K562 (cell line): Measurements from ENCODE around the gene HSPB1. TPM values are rescaled to one million over a fixed set of nuclear protein-coding genes. Genes with fewer than 3 reads are reported as not detected.

Source experiments
- CAMTA2 ChIP-seq: fragments of 250-450 bp; sonication (Bioruptor Pico); conservative IDR thresholded peaks from 2 replicates; pipeline ENCODE4 v1.5.1; 2022
- CCAR2 ChIP-seq: fragments of 200-400 bp; formaldehyde crosslinking; IDR thresholded peaks from 2 replicates; pipeline ENCODE4 v1.6.1; 2017; ENCODE audit warnings: mild to moderate bottlenecking, low read depth, low read length
- CREBBP ChIP-seq: IDR thresholded peaks from one replicate; pipeline ENCODE4 v1.6.1; 2012; ENCODE audit warnings: low read depth, mild to moderate bottlenecking, control low read depth, inconsistent platforms, low read length
- ELF2 ChIP-seq: fragments of 250-450 bp; sonication (Bioruptor Pico); IDR thresholded peaks from 2 replicates; pipeline ENCODE4 v1.5.0; 2021; ENCODE audit warnings: mild to moderate bottlenecking
- ESRRA ChIP-seq: fragments of 450-650 bp; IDR thresholded peaks from 2 replicates; pipeline ENCODE4 v1.6.1; 2014; ENCODE audit warnings: low read depth, mild to moderate bottlenecking, moderate library complexity, borderline replicate concordance
- FUS ChIP-seq: fragments of 200-400 bp; formaldehyde crosslinking; optimal IDR thresholded peaks from 2 replicates; pipeline ENCODE3; 2017; ENCODE audit warnings: low read depth, low read length
- MCM3 ChIP-seq: fragments of 450-650 bp; IDR thresholded peaks from 2 replicates; pipeline ENCODE4 v1.6.1; 2016
- MNT ChIP-seq, 2 experiments: fragments of 450-650 bp; conservative IDR thresholded peaks; 2 replicates each; pipeline ENCODE4 v1.6.1; 2017; ENCODE audit warnings: mild to moderate bottlenecking in 2 of 2, moderate library complexity in 2 of 2
- NCOR1 ChIP-seq: fragments of 450-650 bp; IDR thresholded peaks from 2 replicates; pipeline ENCODE4 v1.6.1; 2016; ENCODE audit warnings: mild to moderate bottlenecking, moderate library complexity
- NEUROD1 ChIP-seq: fragments of 150-350 bp; IDR thresholded peaks from 2 replicates; pipeline ENCODE4 v1.6.1; 2014; ENCODE audit warnings: borderline replicate concordance, low read length, low read depth; ENCODE audit not compliant: partially characterized antibody
- PHF8 ChIP-seq: fragments of 200-600 bp; sonication (generic); IDR thresholded peaks from 2 replicates; pipeline ENCODE4 v1.6.1; 2012; ENCODE audit warnings: mixed run types, mild to moderate bottlenecking, inconsistent platforms, low read length, moderate library complexity, borderline replicate concordance
- THRAP3 ChIP-seq: fragments of 450-650 bp; IDR thresholded peaks from 2 replicates; pipeline ENCODE4 v1.6.1; 2016; ENCODE audit warnings: mild to moderate bottlenecking, inconsistent platforms, borderline replicate concordance
- VEZF1 ChIP-seq: fragments of 200-800 bp; sonication (Bioruptor generic); IDR thresholded peaks from 2 replicates; pipeline ENCODE4 v1.6.1; 2017; ENCODE audit warnings: missing genetic modification characterization, missing compliant biosample characterization
- ZFP36 ChIP-seq: fragments of 150-350 bp; IDR thresholded peaks from 2 replicates; pipeline ENCODE4 v1.6.1; 2018; ENCODE audit warnings: low read length, low read depth; ENCODE audit not compliant: partially characterized antibody
- ZFX ChIP-seq: sonication (generic); formaldehyde crosslinking; IDR thresholded peaks from 2 replicates; pipeline ENCODE4 v1.8.0; 2022; ENCODE audit warnings: mild to moderate bottlenecking, missing genetic modification reagents, moderate library complexity
- ZNF449 ChIP-seq: fragments of 250-450 bp; sonication (Bioruptor Pico); IDR thresholded peaks from 2 replicates; pipeline ENCODE4 v1.8.0; 2022; ENCODE audit warnings: moderate library complexity, mild to moderate bottlenecking, inconsistent platforms
- polyA plus RNA-seq, 8 experiments: library from polyadenylated mRNA; depleted of rRNA in 4 of 8; stranded (reverse) in 5 of 8; unstranded in 3 of 8; fragments of >200 nt; fragmentation: Nextera tagmentation in 2 of 8; fragmentation: Illumina TruSeq in 1 of 8; extraction: Ambion mirVana in 2 of 8; extraction: Trizol in 1 of 8; gene quantifications; 2 replicates each; pipeline versions ENCODE4 v1.2.1 to v1.2.3, GENCODE V29; 2011 to 2014; ENCODE audit warnings: inconsistent platforms in 1 of 8, missing spikeins in 1 of 8
- total RNA-seq, 7 experiments: library from RNA; depleted of rRNA in 6 of 7; stranded (reverse); fragments of >200 nt in 6 of 7; fragmentation: Illumina TruSeq in 2 of 7; extraction: Trizol in 2 of 7; gene quantifications; 2 replicates each; pipeline versions ENCODE4 v1.2.1 to v1.2.3, GENCODE V29; 2011 to 2021; ENCODE audit warnings: low replicate concordance in 1 of 7
- TF ChIP-seq, protein P1 (sequence below): fragments of 250-450 bp; sonication (Bioruptor Pico); IDR thresholded peaks from 2 replicates; pipeline ENCODE4 v1.5.0; 2020; ENCODE audit warnings: mild to moderate bottlenecking, borderline replicate concordance
- TF ChIP-seq, protein P2 (sequence below): fragments of 250-450 bp; sonication (Bioruptor Pico); IDR thresholded peaks from 2 replicates; pipeline ENCODE4 v1.8.0; 2021; ENCODE audit warnings: moderate library complexity, mild to moderate bottlenecking, inconsistent platforms

HSPB1 gene
- total and polyA plus RNA-seq, 9 of the 15 experiments (the other 6 are each of a cell fraction or from before 2014, with no cell fraction given): 27.1 to 522 (median 138) TPM

DNA sequence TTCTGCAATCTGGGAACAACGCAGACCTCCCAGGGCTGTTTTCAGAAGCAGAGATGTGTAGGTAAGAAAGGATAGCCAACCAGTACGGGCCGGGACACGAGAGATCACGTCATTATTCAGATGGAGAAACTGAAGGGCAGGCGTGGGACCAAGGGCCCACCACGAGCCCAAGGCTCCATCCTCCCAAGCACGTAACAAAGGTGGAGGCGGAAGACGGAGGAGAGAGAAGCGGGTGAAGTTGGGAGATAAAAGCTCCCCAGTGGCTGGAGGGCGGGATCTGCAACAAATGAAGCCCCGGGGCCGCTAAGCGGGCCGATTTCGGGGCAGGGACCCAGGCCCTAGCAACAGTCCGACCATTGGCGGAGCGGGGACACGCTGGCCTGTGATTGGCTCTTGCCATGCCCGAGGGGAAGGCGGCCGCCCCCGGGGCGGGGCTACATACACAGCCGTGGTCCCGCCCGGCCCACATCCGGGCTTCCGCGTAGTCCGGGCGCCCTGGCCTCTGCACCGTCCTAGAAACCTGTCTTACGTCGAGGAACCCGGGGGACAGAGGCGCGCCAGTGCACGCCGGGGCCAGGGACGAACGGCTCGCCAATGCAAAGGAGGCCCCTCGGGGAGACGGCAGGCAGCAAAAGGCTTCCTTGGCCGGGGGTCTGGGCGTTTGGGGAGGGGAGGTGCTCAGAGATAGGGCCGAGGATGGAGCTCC is 15.5 kb downstream of the HSPB1 start (continued):
- TF ChIP-seq, protein P1, sequence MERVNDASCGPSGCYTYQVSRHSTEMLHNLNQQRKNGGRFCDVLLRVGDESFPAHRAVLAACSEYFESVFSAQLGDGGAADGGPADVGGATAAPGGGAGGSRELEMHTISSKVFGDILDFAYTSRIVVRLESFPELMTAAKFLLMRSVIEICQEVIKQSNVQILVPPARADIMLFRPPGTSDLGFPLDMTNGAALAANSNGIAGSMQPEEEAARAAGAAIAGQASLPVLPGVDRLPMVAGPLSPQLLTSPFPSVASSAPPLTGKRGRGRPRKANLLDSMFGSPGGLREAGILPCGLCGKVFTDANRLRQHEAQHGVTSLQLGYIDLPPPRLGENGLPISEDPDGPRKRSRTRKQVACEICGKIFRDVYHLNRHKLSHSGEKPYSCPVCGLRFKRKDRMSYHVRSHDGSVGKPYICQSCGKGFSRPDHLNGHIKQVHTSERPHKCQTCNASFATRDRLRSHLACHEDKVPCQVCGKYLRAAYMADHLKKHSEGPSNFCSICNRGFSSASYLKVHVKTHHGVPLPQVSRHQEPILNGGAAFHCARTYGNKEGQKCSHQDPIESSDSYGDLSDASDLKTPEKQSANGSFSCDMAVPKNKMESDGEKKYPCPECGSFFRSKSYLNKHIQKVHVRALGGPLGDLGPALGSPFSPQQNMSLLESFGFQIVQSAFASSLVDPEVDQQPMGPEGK (CRISPR knock-in tag): no peak
- TF ChIP-seq NCOR1: no peak
- TF ChIP-seq CCAR2: no peak
- peak; percentile 78; the same call in 1 of the 2 replicates for TF ChIP-seq PHF8
- TF ChIP-seq ELF2 (CRISPR knock-in tag): no peak; the same call in 1 of the 2 replicates
- no peak for TF ChIP-seq NEUROD1
- TF ChIP-seq ZFP36: no peak
- peak; percentile 54 to 59; a peak in 3 of 4 replicates for TF ChIP-seq MNT (conservative IDR thresholded peaks at IDR 0.05)
- no peak for TF ChIP-seq CREBBP
- TF ChIP-seq ZNF449: no peak
- TF ChIP-seq THRAP3: no peak
- TF ChIP-seq, protein P2, sequence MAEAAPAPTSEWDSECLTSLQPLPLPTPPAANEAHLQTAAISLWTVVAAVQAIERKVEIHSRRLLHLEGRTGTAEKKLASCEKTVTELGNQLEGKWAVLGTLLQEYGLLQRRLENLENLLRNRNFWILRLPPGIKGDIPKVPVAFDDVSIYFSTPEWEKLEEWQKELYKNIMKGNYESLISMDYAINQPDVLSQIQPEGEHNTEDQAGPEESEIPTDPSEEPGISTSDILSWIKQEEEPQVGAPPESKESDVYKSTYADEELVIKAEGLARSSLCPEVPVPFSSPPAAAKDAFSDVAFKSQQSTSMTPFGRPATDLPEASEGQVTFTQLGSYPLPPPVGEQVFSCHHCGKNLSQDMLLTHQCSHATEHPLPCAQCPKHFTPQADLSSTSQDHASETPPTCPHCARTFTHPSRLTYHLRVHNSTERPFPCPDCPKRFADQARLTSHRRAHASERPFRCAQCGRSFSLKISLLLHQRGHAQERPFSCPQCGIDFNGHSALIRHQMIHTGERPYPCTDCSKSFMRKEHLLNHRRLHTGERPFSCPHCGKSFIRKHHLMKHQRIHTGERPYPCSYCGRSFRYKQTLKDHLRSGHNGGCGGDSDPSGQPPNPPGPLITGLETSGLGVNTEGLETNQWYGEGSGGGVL (CRISPR knock-in tag): no peak
- TF ChIP-seq ESRRA: 0 out of 2 replicates have a peak, but pooled peaks have one; percentile 15
- TF ChIP-seq VEZF1 (CRISPR knock-in tag): peak; percentile 65
- no peak for TF ChIP-seq MCM3
- TF ChIP-seq CAMTA2: no peak
- no peak for TF ChIP-seq FUS
- peak; percentile 82 for TF ChIP-seq ZFX
